WTC11 (cell line): ENCODE results near the gene ADARB2. TPM values are rescaled to one million over a fixed set of nuclear protein-coding genes. Genes with fewer than 3 reads are reported as not detected.
"Not testable (repeated sequence)": the region's sequence is repeated elsewhere in the genome, so short reads cannot be mapped to it uniquely, and the experiment has no call there.

Source experiments
- ATAC-seq: fragments of 200-7000 bp; cut with Tn5 transposase; 2 replicates; pipeline ENCODE4 v1.10.0; 2021; ENCODE audit warnings: mild to moderate bottlenecking, moderate library complexity
- CTCF ChIA-PET: fragments of 300-600 bp; sonication (Branson Sonifier 250); formaldehyde crosslinking; loops from one replicate; lab custom pipeline; 2021; ENCODE audit warnings: antibody characterized with exemption; lab: Charles Lee
- POLR2A ChIA-PET: fragments of 350-600 bp; sonication (Branson Sonifier 250); formaldehyde crosslinking; loops from one replicate; lab custom pipeline; 2021; ENCODE audit warnings: antibody characterized with exemption; lab: Charles Lee
- DNase-seq: peaks from one replicate; pipeline ENCODE4 v3.0.0; 2021; ENCODE audit warnings: low spot score
- H3K27ac Mint-ChIP-seq: 2 replicates; pipeline ENCODE4 v1.8.0; 2021; ENCODE audit warnings: mixed read lengths
- H3K27me3 Mint-ChIP-seq: 2 replicates; pipeline ENCODE4 v1.8.0; 2021; ENCODE audit warnings: low read depth, mild to moderate bottlenecking, moderate library complexity, mixed read lengths
- H3K36me3 Mint-ChIP-seq: 2 replicates; pipeline ENCODE4 v1.8.0; 2021; ENCODE audit warnings: mixed read lengths
- H3K4me1 Mint-ChIP-seq: 2 replicates; pipeline ENCODE4 v1.8.0; 2022; ENCODE audit warnings: mixed read lengths
- H3K4me3 Mint-ChIP-seq: 2 replicates; pipeline ENCODE4 v1.8.0; 2021; ENCODE audit warnings: mild to moderate bottlenecking, moderate library complexity, mixed read lengths
- H3K9me3 Mint-ChIP-seq: 2 replicates; pipeline ENCODE4 v1.8.0; 2021; ENCODE audit warnings: mixed read lengths
- ATF1 ChIP-seq: sonication (generic); formaldehyde crosslinking; IDR thresholded peaks from 2 replicates; pipeline ENCODE4 v1.8.1; 2023; ENCODE audit warnings: mild to moderate bottlenecking, moderate library complexity, missing genetic modification reagents
- ESRRA ChIP-seq: sonication (generic); formaldehyde crosslinking; IDR thresholded peaks from 2 replicates; pipeline ENCODE4 v1.8.1; 2022; ENCODE audit warnings: mild to moderate bottlenecking, missing genetic modification reagents, borderline replicate concordance
- GABPB1 ChIP-seq: sonication (generic); formaldehyde crosslinking; IDR thresholded peaks from 2 replicates; pipeline ENCODE4 v1.8.1; 2023; ENCODE audit warnings: mild to moderate bottlenecking, missing genetic modification reagents
- MYBL2 ChIP-seq: sonication (generic); formaldehyde crosslinking; IDR thresholded peaks from 2 replicates; pipeline ENCODE4 v1.8.1; 2023; ENCODE audit warnings: mild to moderate bottlenecking, moderate library complexity, missing genetic modification reagents
- NFE2L1 ChIP-seq: sonication (generic); formaldehyde crosslinking; IDR thresholded peaks from 2 replicates; pipeline ENCODE4 v1.8.1; 2023; ENCODE audit warnings: missing genetic modification reagents
- OVOL2 ChIP-seq: fragments of 250-450 bp; sonication (Bioruptor Pico); IDR thresholded peaks from 2 replicates; pipeline ENCODE4 v1.9.0; 2021; ENCODE audit warnings: mild to moderate bottlenecking, borderline replicate concordance
- PRRX2 ChIP-seq: fragments of 250-450 bp; sonication (Bioruptor Pico); IDR thresholded peaks from 2 replicates; pipeline ENCODE4 v1.8.0; 2021; ENCODE audit warnings: mild to moderate bottlenecking
- RORB ChIP-seq: fragments of 250-450 bp; sonication (Bioruptor Pico); IDR thresholded peaks from 2 replicates; pipeline ENCODE4 v1.9.0; 2021; ENCODE audit warnings: mild to moderate bottlenecking
- SMAD3 ChIP-seq: sonication (generic); formaldehyde crosslinking; IDR thresholded peaks from 2 replicates; pipeline ENCODE4 v1.8.0; 2022; ENCODE audit warnings: missing genetic modification reagents, mild to moderate bottlenecking, borderline replicate concordance
- SP1 ChIP-seq: sonication (generic); formaldehyde crosslinking; conservative IDR thresholded peaks from 2 replicates; pipeline ENCODE4 v1.8.1; 2022; ENCODE audit warnings: missing genetic modification reagents
- TCF7 ChIP-seq: sonication (generic); formaldehyde crosslinking; IDR thresholded peaks from 2 replicates; pipeline ENCODE4 v1.8.0; 2022; ENCODE audit warnings: mild to moderate bottlenecking, low read depth, missing genetic modification reagents, moderate library complexity
- TEAD1 ChIP-seq: sonication (generic); formaldehyde crosslinking; IDR thresholded peaks from 2 replicates; pipeline ENCODE4 v1.8.0; 2022; ENCODE audit warnings: mild to moderate bottlenecking, missing genetic modification reagents
- ZNF121 ChIP-seq: sonication (generic); formaldehyde crosslinking; IDR thresholded peaks from 2 replicates; pipeline ENCODE4 v1.8.0; 2023; ENCODE audit warnings: missing genetic modification reagents
- total RNA-seq: library from RNA; stranded (reverse); gene quantifications from 3 replicates; pipeline ENCODE4 v1.2.3, GENCODE V29; 2021
- TF ChIP-seq, protein P1 (sequence below): sonication (generic); formaldehyde crosslinking; IDR thresholded peaks from 2 replicates; pipeline ENCODE4 v1.8.1; 2023; ENCODE audit warnings: mild to moderate bottlenecking, missing genetic modification reagents, moderate library complexity
- TF ChIP-seq, protein P2 (sequence below): fragments of 250-450 bp; sonication (Bioruptor Pico); IDR thresholded peaks from 2 replicates; pipeline ENCODE4 v1.9.0; 2021; ENCODE audit warnings: mild to moderate bottlenecking
- TF ChIP-seq, protein P3 (sequence below): sonication (generic); formaldehyde crosslinking; IDR thresholded peaks from 2 replicates; pipeline ENCODE4 v1.8.1; 2022; ENCODE audit warnings: low read depth, mild to moderate bottlenecking, moderate library complexity, missing genetic modification reagents, borderline replicate concordance
- TF ChIP-seq, protein P4 (sequence below): sonication (generic); formaldehyde crosslinking; IDR thresholded peaks from 2 replicates; pipeline ENCODE4 v1.8.1; 2023; ENCODE audit warnings: mild to moderate bottlenecking, missing genetic modification reagents, borderline replicate concordance
- TF ChIP-seq, protein P5 (sequence below): fragments of 200-600 bp; IDR thresholded peaks from 2 replicates; pipeline ENCODE4 v1.8.0; 2022; ENCODE audit warnings: antibody characterized with exemption

Gene ADARB2
- total RNA-seq, 1 experiment from 2014 or later = 3.7 TPM

DNA sequence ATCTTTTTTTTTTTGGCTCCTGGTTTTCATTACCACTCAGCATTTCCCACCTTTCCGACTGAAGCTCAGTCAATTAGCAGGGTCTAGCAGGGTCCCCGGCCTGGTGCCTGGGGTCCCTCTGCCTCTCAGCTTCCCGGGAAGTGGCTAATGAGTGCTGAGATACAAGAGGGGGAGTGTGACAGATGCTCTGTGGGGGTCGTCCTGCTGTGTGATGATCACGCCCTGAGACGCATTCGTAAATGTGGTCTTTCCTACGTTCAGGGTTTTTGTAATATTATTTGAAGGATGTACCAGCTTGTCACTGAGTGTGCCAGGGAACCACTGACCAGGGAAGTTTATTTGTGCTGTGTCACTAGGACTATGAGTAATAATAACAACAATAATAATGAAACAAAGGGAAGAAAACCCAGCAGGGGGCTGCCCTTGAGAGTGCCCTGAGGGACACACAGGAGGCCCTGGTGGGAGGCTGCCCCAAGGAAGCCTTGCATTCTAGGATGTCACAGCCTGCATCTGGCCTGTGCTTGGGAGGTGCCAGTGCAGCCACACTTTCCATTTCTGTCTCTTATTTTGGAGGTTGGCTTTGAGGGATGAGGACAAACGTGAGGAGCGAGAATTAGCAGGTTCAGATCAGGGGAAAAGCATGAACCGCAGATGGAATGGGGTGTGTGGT is 337.8 kb downstream of the ADARB2 start:
- ChIA-PET CTCF (no interaction called here), POLR2A (no interaction called here)
- H3K4me3 Mint-ChIP-seq = no peak overlapping the region
- ATAC-seq (no peak), DNase-seq (no peak)
- TF ChIP-seq ATF1 (CRISPR knock-in tag) (no peak), TCF7 (CRISPR knock-in tag) (no peak), NFE2L1 (CRISPR knock-in tag) (no peak)
- H3K27ac Mint-ChIP-seq = no peak overlapping the region
- H3K9me3 Mint-ChIP-seq = no peaks in the 10 kb centered on the region
- H3K27me3 Mint-ChIP-seq = no peaks in the 10 kb centered on the region; the same call in 1 of the 2 replicates
- H3K4me1 Mint-ChIP-seq = peaks cover 9% of the 10 kb centered on the region
- H3K36me3 Mint-ChIP-seq = no peaks in the 10 kb centered on the region

DNA sequence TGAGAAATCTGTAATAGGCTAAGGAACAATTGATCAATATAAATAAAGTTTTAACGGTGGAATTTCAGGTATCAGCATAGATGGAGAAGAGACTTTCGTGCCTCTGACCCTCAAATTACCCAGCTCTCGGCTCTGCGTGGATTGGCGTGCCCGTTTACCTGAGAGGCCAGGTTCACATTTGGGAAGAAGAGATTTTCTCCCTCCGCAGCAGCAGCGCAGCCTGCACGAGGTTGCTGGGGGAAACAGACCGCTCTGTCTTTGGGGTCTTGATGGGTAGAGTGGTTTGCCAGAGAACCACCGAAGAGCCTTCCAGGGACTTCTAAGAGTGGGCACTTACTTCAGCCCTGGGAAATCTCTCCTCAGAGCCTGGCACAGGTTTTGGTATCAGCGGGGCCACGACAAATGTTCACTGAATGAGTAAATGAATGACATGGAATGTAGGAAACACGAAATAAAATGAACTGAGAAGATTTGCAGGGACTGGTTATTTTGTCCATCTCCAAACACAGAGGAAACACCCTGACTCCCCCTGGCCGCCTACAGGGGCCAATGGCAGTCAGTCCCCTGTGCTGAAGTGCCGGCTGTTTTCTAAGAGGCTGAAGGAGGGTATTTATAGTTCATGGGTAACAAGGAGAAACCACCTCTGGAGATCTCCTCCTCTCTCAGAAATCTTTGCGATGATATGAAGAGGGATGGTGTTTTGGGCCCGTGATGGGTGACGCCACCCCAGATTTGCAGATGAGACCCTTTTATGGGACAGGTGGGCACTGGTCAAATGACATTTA is 338.5 kb downstream of the ADARB2 start:
- no peaks in the 10 kb centered on the region for H3K9me3 Mint-ChIP-seq
- DNase-seq (no peak), ATAC-seq (no peak)
- POLR2A ChIA-PET = no interaction called here
- no peak overlapping the region for H3K27ac Mint-ChIP-seq
- H3K27me3 Mint-ChIP-seq = no peaks in the 10 kb centered on the region; the same call in 1 of the 2 replicates
- no peaks in the 10 kb centered on the region for H3K36me3 Mint-ChIP-seq
- TF ChIP-seq TEAD1 (CRISPR knock-in tag) = no peak
- TF ChIP-seq, protein P1, sequence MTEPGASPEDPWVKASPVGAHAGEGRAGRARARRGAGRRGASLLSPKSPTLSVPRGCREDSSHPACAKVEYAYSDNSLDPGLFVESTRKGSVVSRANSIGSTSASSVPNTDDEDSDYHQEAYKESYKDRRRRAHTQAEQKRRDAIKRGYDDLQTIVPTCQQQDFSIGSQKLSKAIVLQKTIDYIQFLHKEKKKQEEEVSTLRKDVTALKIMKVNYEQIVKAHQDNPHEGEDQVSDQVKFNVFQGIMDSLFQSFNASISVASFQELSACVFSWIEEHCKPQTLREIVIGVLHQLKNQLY = no peak
- H3K4me3 Mint-ChIP-seq = no peak overlapping the region
- CTCF ChIA-PET = no interaction called here
- H3K4me1 Mint-ChIP-seq = peaks cover 9% of the 10 kb centered on the region

DNA sequence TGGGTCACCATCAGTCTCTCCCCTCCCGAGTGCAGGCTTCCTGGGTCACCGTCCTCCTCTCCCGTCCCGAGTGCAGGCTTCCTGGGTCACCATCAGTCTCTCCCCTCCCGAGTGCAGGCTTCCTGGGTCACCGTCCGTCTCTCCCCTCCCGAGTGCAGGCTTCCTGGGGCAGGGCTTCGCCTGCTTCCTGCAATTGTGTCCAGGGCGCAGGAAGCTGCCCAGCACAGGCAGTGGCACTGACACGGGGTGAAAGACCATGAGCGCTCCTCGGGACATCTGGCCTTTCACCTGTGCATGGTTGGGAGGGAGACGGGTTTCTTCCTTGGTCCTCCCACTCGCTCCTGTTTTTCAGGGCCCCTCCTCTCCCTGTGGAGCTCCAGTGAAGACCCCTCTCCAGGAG is 339.2 kb downstream of the ADARB2 start:
- H3K36me3 Mint-ChIP-seq, H3K4me1 Mint-ChIP-seq, H3K9me3 Mint-ChIP-seq, POLR2A ChIA-PET, H3K27ac Mint-ChIP-seq, CTCF ChIA-PET, DNase-seq, H3K4me3 Mint-ChIP-seq, ATAC-seq, H3K27me3 Mint-ChIP-seq: not testable (repeated sequence)

DNA sequence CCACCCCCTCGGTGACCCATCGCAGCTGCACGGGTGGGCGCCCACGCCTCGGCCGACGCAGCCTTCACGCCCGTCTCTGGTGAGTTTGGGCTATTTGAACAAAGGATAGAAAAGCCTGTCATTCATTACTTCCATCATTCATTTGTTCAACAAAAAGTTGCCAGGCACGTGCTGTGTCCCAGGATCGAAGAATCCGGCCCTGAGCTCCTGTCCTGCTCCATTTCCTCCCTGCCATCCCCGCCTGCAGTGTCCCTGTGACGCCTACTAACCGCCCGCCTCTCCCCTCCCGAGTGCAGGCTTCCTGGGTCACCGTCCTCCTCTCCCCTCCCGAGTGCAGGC is 341.1 kb downstream of the ADARB2 start:
- Mint-ChIP-seq H3K9me3 (no peaks in the 10 kb centered on the region), H3K4me3 (no peak overlapping the region), H3K4me1 (peaks cover 7% of the 10 kb centered on the region), H3K27me3 (no peaks in the 10 kb centered on the region; the same call in 1 of the 2 replicates), H3K36me3 (no peaks in the 10 kb centered on the region), H3K27ac (no peak overlapping the region)
- ATAC-seq (no peak), DNase-seq (no peak)
- ChIA-PET POLR2A (interaction anchor here (0.7 kb wide), 1 partner anchor 23 kb away, joined by 3 read pairs; no protein-coding TSS in a partner anchor), CTCF (interaction anchor here (0.6 to 1.7 kb wide), 3 partner anchors 16 to 27 kb away, joined by 3 to 6 read pairs (median 4); no protein-coding TSS in a partner anchor)
- no peak for TF ChIP-seq OVOL2 (CRISPR knock-in tag)
- TF ChIP-seq MYBL2 (CRISPR knock-in tag) = no peak
- TF ChIP-seq SP1 (CRISPR knock-in tag) = no peak
- TF ChIP-seq SMAD3 (CRISPR knock-in tag) = no peak
- TF ChIP-seq, protein P2, sequence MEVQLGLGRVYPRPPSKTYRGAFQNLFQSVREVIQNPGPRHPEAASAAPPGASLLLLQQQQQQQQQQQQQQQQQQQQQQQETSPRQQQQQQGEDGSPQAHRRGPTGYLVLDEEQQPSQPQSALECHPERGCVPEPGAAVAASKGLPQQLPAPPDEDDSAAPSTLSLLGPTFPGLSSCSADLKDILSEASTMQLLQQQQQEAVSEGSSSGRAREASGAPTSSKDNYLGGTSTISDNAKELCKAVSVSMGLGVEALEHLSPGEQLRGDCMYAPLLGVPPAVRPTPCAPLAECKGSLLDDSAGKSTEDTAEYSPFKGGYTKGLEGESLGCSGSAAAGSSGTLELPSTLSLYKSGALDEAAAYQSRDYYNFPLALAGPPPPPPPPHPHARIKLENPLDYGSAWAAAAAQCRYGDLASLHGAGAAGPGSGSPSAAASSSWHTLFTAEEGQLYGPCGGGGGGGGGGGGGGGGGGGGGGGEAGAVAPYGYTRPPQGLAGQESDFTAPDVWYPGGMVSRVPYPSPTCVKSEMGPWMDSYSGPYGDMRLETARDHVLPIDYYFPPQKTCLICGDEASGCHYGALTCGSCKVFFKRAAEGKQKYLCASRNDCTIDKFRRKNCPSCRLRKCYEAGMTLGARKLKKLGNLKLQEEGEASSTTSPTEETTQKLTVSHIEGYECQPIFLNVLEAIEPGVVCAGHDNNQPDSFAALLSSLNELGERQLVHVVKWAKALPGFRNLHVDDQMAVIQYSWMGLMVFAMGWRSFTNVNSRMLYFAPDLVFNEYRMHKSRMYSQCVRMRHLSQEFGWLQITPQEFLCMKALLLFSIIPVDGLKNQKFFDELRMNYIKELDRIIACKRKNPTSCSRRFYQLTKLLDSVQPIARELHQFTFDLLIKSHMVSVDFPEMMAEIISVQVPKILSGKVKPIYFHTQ (CRISPR knock-in tag) = no peak
- no peak for TF ChIP-seq GABPB1 (CRISPR knock-in tag)
- TF ChIP-seq ESRRA (CRISPR knock-in tag) = no peak
- TF ChIP-seq, protein P3, sequence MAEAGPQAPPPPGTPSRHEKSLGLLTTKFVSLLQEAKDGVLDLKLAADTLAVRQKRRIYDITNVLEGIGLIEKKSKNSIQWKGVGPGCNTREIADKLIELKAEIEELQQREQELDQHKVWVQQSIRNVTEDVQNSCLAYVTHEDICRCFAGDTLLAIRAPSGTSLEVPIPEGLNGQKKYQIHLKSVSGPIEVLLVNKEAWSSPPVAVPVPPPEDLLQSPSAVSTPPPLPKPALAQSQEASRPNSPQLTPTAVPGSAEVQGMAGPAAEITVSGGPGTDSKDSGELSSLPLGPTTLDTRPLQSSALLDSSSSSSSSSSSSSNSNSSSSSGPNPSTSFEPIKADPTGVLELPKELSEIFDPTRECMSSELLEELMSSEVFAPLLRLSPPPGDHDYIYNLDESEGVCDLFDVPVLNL (CRISPR knock-in tag) = no peak
- TF ChIP-seq TEAD1 (CRISPR knock-in tag) = no peak
- TF ChIP-seq PRRX2 = no peak
- no peak for TF ChIP-seq RORB (CRISPR knock-in tag)
- no peak for TF ChIP-seq ZNF121
- TF ChIP-seq, protein P4, sequence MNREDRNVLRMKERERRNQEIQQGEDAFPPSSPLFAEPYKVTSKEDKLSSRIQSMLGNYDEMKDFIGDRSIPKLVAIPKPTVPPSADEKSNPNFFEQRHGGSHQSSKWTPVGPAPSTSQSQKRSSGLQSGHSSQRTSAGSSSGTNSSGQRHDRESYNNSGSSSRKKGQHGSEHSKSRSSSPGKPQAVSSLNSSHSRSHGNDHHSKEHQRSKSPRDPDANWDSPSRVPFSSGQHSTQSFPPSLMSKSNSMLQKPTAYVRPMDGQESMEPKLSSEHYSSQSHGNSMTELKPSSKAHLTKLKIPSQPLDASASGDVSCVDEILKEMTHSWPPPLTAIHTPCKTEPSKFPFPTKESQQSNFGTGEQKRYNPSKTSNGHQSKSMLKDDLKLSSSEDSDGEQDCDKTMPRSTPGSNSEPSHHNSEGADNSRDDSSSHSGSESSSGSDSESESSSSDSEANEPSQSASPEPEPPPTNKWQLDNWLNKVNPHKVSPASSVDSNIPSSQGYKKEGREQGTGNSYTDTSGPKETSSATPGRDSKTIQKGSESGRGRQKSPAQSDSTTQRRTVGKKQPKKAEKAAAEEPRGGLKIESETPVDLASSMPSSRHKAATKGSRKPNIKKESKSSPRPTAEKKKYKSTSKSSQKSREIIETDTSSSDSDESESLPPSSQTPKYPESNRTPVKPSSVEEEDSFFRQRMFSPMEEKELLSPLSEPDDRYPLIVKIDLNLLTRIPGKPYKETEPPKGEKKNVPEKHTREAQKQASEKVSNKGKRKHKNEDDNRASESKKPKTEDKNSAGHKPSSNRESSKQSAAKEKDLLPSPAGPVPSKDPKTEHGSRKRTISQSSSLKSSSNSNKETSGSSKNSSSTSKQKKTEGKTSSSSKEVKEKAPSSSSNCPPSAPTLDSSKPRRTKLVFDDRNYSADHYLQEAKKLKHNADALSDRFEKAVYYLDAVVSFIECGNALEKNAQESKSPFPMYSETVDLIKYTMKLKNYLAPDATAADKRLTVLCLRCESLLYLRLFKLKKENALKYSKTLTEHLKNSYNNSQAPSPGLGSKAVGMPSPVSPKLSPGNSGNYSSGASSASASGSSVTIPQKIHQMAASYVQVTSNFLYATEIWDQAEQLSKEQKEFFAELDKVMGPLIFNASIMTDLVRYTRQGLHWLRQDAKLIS (CRISPR knock-in tag) = no peak
- TF ChIP-seq, protein P5, sequence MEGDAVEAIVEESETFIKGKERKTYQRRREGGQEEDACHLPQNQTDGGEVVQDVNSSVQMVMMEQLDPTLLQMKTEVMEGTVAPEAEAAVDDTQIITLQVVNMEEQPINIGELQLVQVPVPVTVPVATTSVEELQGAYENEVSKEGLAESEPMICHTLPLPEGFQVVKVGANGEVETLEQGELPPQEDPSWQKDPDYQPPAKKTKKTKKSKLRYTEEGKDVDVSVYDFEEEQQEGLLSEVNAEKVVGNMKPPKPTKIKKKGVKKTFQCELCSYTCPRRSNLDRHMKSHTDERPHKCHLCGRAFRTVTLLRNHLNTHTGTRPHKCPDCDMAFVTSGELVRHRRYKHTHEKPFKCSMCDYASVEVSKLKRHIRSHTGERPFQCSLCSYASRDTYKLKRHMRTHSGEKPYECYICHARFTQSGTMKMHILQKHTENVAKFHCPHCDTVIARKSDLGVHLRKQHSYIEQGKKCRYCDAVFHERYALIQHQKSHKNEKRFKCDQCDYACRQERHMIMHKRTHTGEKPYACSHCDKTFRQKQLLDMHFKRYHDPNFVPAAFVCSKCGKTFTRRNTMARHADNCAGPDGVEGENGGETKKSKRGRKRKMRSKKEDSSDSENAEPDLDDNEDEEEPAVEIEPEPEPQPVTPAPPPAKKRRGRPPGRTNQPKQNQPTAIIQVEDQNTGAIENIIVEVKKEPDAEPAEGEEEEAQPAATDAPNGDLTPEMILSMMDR = no peak
